ENCODE data around the gene GSTA1. TPM values are rescaled to one million over a fixed set of nuclear protein-coding genes. Genes with fewer than 3 reads are reported as not detected.
"Not testable (repeated sequence)": the region's sequence is repeated elsewhere in the genome, so short reads cannot be mapped to it uniquely, and the experiment has no call there.

Gene GSTA1
- total RNA-seq, 1 experiment from 2014 or later: 0.28 TPM

- H3K27ac ChIP-seq (ENCODE audit: low read length); DNase-seq (ENCODE audit: low read depth, low spot score); H3K4me1 ChIP-seq (ENCODE audit: control insufficient read depth, insufficient read depth, low read length); H3K27me3 ChIP-seq (ENCODE audit: control insufficient read depth, insufficient read depth, low read length); ATAC-seq; H3K36me3 ChIP-seq (ENCODE audit: control insufficient read depth, insufficient read depth, low read length); CTCF ChIA-PET; POLR2A ChIA-PET; H3K4me3 ChIP-seq (ENCODE audit: low read depth in 2 of 2, low read length in 2 of 2); H3K9me3 ChIP-seq (ENCODE audit: control insufficient read depth, insufficient read depth, low read depth, low read length); in situ Hi-C loops (cut with HindIII; ENCODE audit: low pct_unique_long_range_greater_than_20kb, low sequenced_read_pairs); intact Hi-C loops (cut with micrococcal nuclease; ENCODE audit: unreplicated experiment); BruUV-seq (replicated peaks): not testable (repeated sequence)
Observed at GRCh38 chr6:52761673-52762491, 41.7 kb downstream of the GSTA1 start.

GRCh38 chr6:52760105-52760765, 43.4 kb downstream of the GSTA1 start:
- H3K4me3 ChIP-seq (ENCODE audit: low read depth in 2 of 2, low read length in 2 of 2): no peak overlapping the region
- H3K9me3 ChIP-seq (ENCODE audit: control insufficient read depth, insufficient read depth, low read depth, low read length): no peaks in the 10 kb centered on the region
- no peak for TF ChIP-seq TCF7L2 (IDR thresholded peaks at IDR 0.05; ENCODE audit: low read depth, low read length)
- no peak for TF ChIP-seq REST (IDR thresholded peaks at IDR 0.05; ENCODE audit: insufficient read depth in 1 of 2, low read depth in 2 of 2, low read length in 1 of 2)
- H3K36me3 ChIP-seq (ENCODE audit: control insufficient read depth, insufficient read depth, low read length): no peaks in the 10 kb centered on the region
- ChIA-PET CTCF (no interaction called here), POLR2A (no interaction called here)
- intact Hi-C loops (cut with micrococcal nuclease; ENCODE audit: unreplicated experiment): no loop called here
- BruUV-seq (replicated peaks): no TSS peak
- H3K27ac ChIP-seq (ENCODE audit: low read length): no peak overlapping the region
- in situ Hi-C loops (cut with HindIII; ENCODE audit: low pct_unique_long_range_greater_than_20kb, low sequenced_read_pairs): no loop called here
- DNase-seq (ENCODE audit: low read depth, low spot score) (no peak), ATAC-seq (no peak)
- no peaks in the 10 kb centered on the region; the same call in 1 of the 2 replicates for H3K27me3 ChIP-seq (ENCODE audit: control insufficient read depth, insufficient read depth, low read length)
- no peaks in the 10 kb centered on the region for H3K4me1 ChIP-seq (ENCODE audit: control insufficient read depth, insufficient read depth, low read length)

- Histone ChIP-seq H3K4me1 (ENCODE audit: control insufficient read depth, insufficient read depth, low read length) (no peaks in the 10 kb centered on the region), H3K36me3 (ENCODE audit: control insufficient read depth, insufficient read depth, low read length) (no peaks in the 10 kb centered on the region), H3K4me3 (ENCODE audit: low read depth in 2 of 2, low read length in 2 of 2) (no peak overlapping the region), H3K9me3 (ENCODE audit: control insufficient read depth, insufficient read depth, low read depth, low read length) (no peaks in the 10 kb centered on the region), H3K27me3 (ENCODE audit: control insufficient read depth, insufficient read depth, low read length) (no peaks in the 10 kb centered on the region; the same call in 1 of the 2 replicates), H3K27ac (ENCODE audit: low read length) (no peak overlapping the region)
- no peak for ATAC-seq
- in situ Hi-C loops (cut with HindIII; ENCODE audit: low pct_unique_long_range_greater_than_20kb, low sequenced_read_pairs): no loop called here
- no peak for DNase-seq (ENCODE audit: low read depth, low spot score)
- CTCF ChIA-PET: no interaction called here
- BruUV-seq (replicated peaks): no TSS peak
- POLR2A ChIA-PET: no interaction called here
- no peak for TF ChIP-seq REST (IDR thresholded peaks at IDR 0.05; ENCODE audit: insufficient read depth in 1 of 2, low read depth in 2 of 2, low read length in 1 of 2)
- no peak for TF ChIP-seq TCF7L2 (IDR thresholded peaks at IDR 0.05; ENCODE audit: low read depth, low read length)
- no peak for TF ChIP-seq POLR2AphosphoS5 (IDR thresholded peaks at IDR 0.05; ENCODE audit: low read depth, low read length)
- no peak for TF ChIP-seq CTCF (IDR thresholded peaks at IDR 0.05)
- TF ChIP-seq SIN3A (IDR thresholded peaks at IDR 0.05; ENCODE audit: borderline replicate concordance, insufficient read depth, low read depth, low read length): no peak
- intact Hi-C loops (cut with micrococcal nuclease; ENCODE audit: unreplicated experiment): no loop called here
Observed at GRCh38 chr6:52759085-52759484, 44.5 kb downstream of the GSTA1 start.

GRCh38 chr6:52757651-52758338, 45.8 kb downstream of the GSTA1 start:
- H3K27me3 ChIP-seq (ENCODE audit: control insufficient read depth, insufficient read depth, low read length); in situ Hi-C loops (cut with HindIII; ENCODE audit: low pct_unique_long_range_greater_than_20kb, low sequenced_read_pairs); H3K4me1 ChIP-seq (ENCODE audit: control insufficient read depth, insufficient read depth, low read length); POLR2A ChIA-PET; H3K27ac ChIP-seq (ENCODE audit: low read length); H3K4me3 ChIP-seq (ENCODE audit: low read depth in 2 of 2, low read length in 2 of 2); DNase-seq (ENCODE audit: low read depth, low spot score); H3K9me3 ChIP-seq (ENCODE audit: control insufficient read depth, insufficient read depth, low read depth, low read length); intact Hi-C loops (cut with micrococcal nuclease; ENCODE audit: unreplicated experiment); CTCF ChIA-PET; H3K36me3 ChIP-seq (ENCODE audit: control insufficient read depth, insufficient read depth, low read length); BruUV-seq (replicated peaks); ATAC-seq: not testable (repeated sequence)
